Sigmoid colon (tissue), 4 donors: ENCODE results near the gene KRT83.

Experiments
- POLR2AphosphoS5 ChIP-seq, 4 donors: sonication (generic); formaldehyde crosslinking; IDR thresholded peaks; one replicate each; pipeline ENCODE4 v1.6.1; 2017; ENCODE audit warnings: antibody characterized with exemption in 4 of 4
- TF ChIP-seq, protein P1 (sequence below), 4 experiments: fragments of 450-650 bp in 3 of 4; fragments of 200-600 bp in 1 of 4; IDR thresholded peaks; one replicate each; pipeline ENCODE4 v1.5.1; 2016 to 2019; ENCODE audit warnings: antibody characterized with exemption in 4 of 4, mild to moderate bottlenecking in 3 of 4, moderate library complexity in 2 of 4

GRCh38 chr12:52362118-52362726 is 41.0 kb upstream of the KRT83 start:
- TF ChIP-seq POLR2AphosphoS5 (IDR thresholded peaks at IDR 0.05) = no peak
- TF ChIP-seq, protein P1, sequence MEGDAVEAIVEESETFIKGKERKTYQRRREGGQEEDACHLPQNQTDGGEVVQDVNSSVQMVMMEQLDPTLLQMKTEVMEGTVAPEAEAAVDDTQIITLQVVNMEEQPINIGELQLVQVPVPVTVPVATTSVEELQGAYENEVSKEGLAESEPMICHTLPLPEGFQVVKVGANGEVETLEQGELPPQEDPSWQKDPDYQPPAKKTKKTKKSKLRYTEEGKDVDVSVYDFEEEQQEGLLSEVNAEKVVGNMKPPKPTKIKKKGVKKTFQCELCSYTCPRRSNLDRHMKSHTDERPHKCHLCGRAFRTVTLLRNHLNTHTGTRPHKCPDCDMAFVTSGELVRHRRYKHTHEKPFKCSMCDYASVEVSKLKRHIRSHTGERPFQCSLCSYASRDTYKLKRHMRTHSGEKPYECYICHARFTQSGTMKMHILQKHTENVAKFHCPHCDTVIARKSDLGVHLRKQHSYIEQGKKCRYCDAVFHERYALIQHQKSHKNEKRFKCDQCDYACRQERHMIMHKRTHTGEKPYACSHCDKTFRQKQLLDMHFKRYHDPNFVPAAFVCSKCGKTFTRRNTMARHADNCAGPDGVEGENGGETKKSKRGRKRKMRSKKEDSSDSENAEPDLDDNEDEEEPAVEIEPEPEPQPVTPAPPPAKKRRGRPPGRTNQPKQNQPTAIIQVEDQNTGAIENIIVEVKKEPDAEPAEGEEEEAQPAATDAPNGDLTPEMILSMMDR (IDR thresholded peaks at IDR 0.05) = no peak
